ENCODE data around the gene RBM10. TPM values are rescaled to one million over a fixed set of nuclear protein-coding genes. Genes with fewer than 3 reads are reported as not detected.

The RBM10 gene
- total RNA-seq, 1 donor from 2014 or later: 32.1 TPM

DNA sequence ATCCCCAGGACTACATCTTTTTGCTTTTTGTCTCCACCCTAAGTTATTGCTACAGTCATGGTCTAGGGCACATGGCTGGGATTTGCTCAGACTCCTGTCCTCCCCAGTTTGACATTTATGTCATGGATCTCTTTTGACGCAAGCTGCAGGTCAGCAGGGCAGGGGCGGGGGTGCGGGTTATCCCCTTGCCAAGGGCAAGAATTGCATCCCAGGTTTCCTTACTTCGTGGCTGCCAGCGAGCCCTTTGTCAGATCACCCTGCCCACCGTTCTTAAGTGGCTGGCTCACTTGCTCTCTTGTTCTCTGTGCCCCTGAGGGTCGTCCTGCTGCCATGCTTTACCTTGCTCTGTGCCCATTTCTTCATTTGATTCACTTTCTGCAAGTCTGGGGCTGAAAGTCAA lies 27.5 kb downstream of the RBM10 start:
- no peaks in the 10 kb centered on the region for H3K4me1 ChIP-seq
- H3K36me3 ChIP-seq: peaks cover 71% of the 10 kb centered on the region
- H3K4me3 ChIP-seq: no peak overlapping the region
- DNase-seq (no peak), ATAC-seq (no peak)
- no peaks in the 10 kb centered on the region for H3K9me3 ChIP-seq
- no peak overlapping the region for H3K27ac ChIP-seq
- intact Hi-C loops (cut with DNase I): no loop called here
- TF ChIP-seq, protein P1, sequence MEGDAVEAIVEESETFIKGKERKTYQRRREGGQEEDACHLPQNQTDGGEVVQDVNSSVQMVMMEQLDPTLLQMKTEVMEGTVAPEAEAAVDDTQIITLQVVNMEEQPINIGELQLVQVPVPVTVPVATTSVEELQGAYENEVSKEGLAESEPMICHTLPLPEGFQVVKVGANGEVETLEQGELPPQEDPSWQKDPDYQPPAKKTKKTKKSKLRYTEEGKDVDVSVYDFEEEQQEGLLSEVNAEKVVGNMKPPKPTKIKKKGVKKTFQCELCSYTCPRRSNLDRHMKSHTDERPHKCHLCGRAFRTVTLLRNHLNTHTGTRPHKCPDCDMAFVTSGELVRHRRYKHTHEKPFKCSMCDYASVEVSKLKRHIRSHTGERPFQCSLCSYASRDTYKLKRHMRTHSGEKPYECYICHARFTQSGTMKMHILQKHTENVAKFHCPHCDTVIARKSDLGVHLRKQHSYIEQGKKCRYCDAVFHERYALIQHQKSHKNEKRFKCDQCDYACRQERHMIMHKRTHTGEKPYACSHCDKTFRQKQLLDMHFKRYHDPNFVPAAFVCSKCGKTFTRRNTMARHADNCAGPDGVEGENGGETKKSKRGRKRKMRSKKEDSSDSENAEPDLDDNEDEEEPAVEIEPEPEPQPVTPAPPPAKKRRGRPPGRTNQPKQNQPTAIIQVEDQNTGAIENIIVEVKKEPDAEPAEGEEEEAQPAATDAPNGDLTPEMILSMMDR (IDR thresholded peaks at IDR 0.05): no peak
- no peaks in the 10 kb centered on the region for H3K27me3 ChIP-seq (ENCODE audit: low read depth)

DNA sequence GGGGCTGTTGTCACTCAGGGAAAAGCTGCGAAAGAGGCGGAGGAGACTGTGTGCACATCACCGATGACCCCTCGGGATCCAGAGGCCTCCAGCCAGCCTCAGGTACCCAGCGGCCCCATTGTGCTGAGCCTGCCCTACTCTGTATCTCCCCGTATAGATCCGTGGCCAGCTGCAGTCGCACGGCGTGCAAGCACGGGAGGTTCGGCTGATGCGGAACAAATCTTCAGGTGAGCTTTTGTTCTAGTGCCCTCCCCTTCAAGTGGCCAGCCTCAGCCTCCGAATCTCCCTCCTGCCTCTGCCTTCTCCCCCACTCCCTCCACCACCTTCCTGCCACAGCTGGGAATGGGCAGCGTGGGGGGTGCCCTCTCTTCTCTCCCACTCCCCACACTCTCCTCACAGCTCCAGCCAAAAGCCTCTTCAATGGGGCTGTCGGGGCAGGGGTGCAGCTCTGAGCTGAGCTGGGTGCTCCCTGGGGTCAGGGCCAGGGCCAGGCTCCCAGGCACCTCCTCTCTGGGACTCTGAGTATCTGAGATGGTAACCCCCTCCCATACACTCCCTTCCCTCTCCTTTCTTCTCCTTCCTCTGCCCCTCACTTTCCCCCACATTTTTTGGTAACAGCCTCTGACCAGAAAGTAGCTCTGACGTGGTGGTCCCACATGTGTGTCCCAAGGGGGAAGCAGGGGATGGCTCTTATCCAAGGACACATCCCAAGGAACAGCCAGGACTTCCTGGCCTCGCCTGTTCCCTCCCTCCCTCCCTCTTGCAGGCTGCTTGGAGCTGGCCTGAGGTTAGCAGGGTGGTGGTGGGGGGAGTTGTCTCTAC lies 28.2 kb downstream of the RBM10 start:
- Histone ChIP-seq H3K27me3 (ENCODE audit: low read depth) (no peaks in the 10 kb centered on the region), H3K4me3 (no peak overlapping the region), H3K36me3 (peaks cover 77% of the 10 kb centered on the region), H3K9me3 (no peaks in the 10 kb centered on the region), H3K27ac (no peak overlapping the region), H3K4me1 (no peaks in the 10 kb centered on the region)
- TF ChIP-seq, protein P1 (IDR thresholded peaks at IDR 0.05): no peak
- ATAC-seq (no peak), DNase-seq (no peak)
- intact Hi-C loops (cut with DNase I): no loop called here

DNA sequence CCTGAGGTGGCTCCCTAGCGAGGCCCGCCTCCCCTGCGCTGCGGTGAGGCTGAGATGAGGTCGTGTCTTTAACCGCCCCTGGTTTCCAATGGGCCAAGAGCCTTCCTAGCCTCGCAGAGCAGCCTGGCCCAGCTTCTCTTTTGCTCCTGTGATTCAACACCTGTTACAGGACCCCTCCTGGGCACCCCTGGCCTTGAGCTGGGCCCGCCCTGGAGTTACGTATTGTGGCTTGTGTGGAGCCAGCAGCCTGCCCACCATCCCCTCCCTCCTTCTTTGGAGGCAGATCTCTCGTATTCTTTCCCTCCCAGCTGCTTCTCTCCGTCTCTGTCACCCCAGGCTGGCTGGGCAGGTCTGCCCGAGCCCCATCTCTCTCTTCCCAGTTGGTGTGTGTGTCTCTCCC lies 29.4 kb downstream of the RBM10 start:
- no peak overlapping the region for H3K4me3 ChIP-seq
- DNase-seq: no peak
- no peak for ATAC-seq

DNA sequence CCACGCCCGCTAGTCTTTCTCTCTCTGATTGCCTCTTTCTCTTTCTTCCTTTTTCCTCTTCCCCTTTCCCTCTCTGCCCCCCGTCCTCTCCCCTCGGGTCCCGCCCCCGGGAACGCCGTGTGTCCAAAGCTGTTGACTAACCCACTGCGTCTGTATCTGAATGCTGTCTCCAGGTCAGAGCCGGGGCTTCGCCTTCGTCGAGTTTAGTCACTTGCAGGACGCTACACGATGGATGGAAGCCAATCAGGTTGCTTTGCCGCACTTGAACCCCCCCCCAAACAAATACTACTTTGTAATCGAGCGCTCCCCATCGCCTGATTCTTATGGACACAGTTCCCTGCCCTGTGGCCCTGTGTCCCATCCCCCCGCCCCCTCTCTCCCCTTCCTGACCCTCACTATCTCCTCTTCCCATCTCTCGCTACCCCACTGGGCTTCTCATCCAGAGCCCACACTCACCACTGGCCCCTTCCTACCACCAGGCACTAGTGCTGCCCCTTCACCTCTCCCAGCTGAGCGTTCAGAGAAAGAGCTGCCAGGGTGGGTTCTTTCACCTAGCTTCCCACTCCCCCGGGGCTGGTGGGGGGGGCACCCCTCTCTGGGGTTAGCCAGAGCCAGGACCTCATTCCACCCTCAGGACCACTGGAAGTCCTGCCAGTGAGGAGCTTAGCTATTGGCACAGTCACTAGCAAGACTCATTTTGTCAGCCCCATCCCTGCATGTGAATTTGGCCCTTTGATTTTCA lies 30.0 kb downstream of the RBM10 start:
- TF ChIP-seq, protein P1 (IDR thresholded peaks at IDR 0.05): no peak
- Histone ChIP-seq H3K36me3 (peaks cover 85% of the 10 kb centered on the region), H3K4me1 (no peaks in the 10 kb centered on the region), H3K9me3 (no peaks in the 10 kb centered on the region), H3K27ac (no peak overlapping the region), H3K27me3 (ENCODE audit: low read depth) (no peaks in the 10 kb centered on the region), H3K4me3 (no peak overlapping the region)
- no peak for DNase-seq
- intact Hi-C loops (cut with DNase I): no loop called here
- no peak for ATAC-seq

More for the DNA sequence above, 29.4 kb downstream of the RBM10 start:
- H3K9me3 ChIP-seq: no peaks in the 10 kb centered on the region
- H3K4me1 ChIP-seq: no peaks in the 10 kb centered on the region
- TF ChIP-seq, protein P1 (IDR thresholded peaks at IDR 0.05): no peak
- intact Hi-C loops (cut with DNase I): no loop called here
- H3K36me3 ChIP-seq: peaks cover 86% of the 10 kb centered on the region
- no peaks in the 10 kb centered on the region for H3K27me3 ChIP-seq (ENCODE audit: low read depth)
- no peak overlapping the region for H3K27ac ChIP-seq

DNA sequence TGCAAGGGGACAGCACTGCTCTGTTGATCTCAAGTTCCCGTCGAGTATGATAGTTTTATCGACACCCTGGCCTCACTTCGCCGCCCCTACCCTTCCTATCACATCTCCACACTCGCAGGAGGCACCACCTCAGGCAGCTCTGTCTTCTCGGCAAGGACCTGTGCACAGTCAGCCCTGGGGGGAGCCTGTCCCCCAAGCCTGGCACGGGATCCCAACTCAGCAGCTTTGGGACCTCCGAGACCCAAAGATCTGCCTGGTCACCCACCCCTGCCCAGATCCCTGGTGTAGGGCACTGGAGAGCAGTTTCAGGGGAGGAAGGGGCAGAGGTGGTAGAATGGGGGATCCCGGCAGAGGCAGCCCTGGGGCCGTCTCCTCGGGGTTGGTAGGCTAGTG lies 30.6 kb downstream of the RBM10 start:
- intact Hi-C loops (cut with DNase I): no loop called here
- Histone ChIP-seq H3K27me3 (ENCODE audit: low read depth) (no peaks in the 10 kb centered on the region), H3K36me3 (peaks cover 85% of the 10 kb centered on the region)

More for the DNA sequence above, 30.6 kb downstream of the RBM10 start:
- ATAC-seq (no peak), DNase-seq (no peak)
- Histone ChIP-seq H3K27ac (no peak overlapping the region), H3K4me3 (no peak overlapping the region), H3K4me1 (no peaks in the 10 kb centered on the region), H3K9me3 (no peaks in the 10 kb centered on the region)
- TF ChIP-seq, protein P1 (IDR thresholded peaks at IDR 0.05): no peak
